Ectodermal cell (in vitro differentiated cells): ENCODE results near the gene ATXN1.

Source experiments
- H3K27ac ChIP-seq: 2 replicates; pipeline ENCODE4 v1.7.0; 2013; ENCODE audit warnings: mild to moderate bottlenecking, low read depth, low read length; ENCODE audit not compliant: insufficient read depth, poor library complexity, severe bottlenecking
- H3K27me3 ChIP-seq: 2 replicates; pipeline ENCODE4 v1.7.0; 2013; ENCODE audit warnings: mild to moderate bottlenecking, low read length; ENCODE audit not compliant: insufficient read depth, control insufficient read depth, poor library complexity, severe bottlenecking
- H3K36me3 ChIP-seq: one replicate; pipeline ENCODE4 v1.7.0; 2013; ENCODE audit warnings: low read length; ENCODE audit not compliant: control insufficient read depth, insufficient read depth
- H3K4me1 ChIP-seq: one replicate; pipeline ENCODE4 v1.7.0; 2013; ENCODE audit warnings: low read length; ENCODE audit not compliant: control insufficient read depth, insufficient read depth
- H3K4me3 ChIP-seq: 2 replicates; pipeline ENCODE4 v1.7.0; 2013; ENCODE audit warnings: low read depth, low read length, control low read depth; ENCODE audit not compliant: insufficient read depth
- H3K9me3 ChIP-seq: 2 replicates; pipeline ENCODE4 v1.7.0; 2013; ENCODE audit warnings: mild to moderate bottlenecking, low read length, moderate library complexity; ENCODE audit not compliant: control insufficient read depth
- WGBS, 2 experiments: methylation state at CpG; one replicate each; pipeline ENCODE4 v1.1.7; 2013; ENCODE audit warnings: missing lambda C conversion rate in 2 of 2; 5-methylcytosine and 5-hydroxymethylcytosine counted together

Gene ATXN1

GRCh38 chr6:16295060-16295459 lies 466.2 kb downstream of the ATXN1 start:
- Histone ChIP-seq H3K4me1 (peaks cover 4% of the 10 kb centered on the region), H3K4me3 (no peak overlapping the region), H3K9me3 (no peaks in the 10 kb centered on the region), H3K36me3 (no peaks in the 10 kb centered on the region), H3K27me3 (no peaks in the 10 kb centered on the region), H3K27ac (no peak overlapping the region)
- WGBS, 2 experiments = 89 to 94% methylated on average over 15 of the region's 15 CpGs

DNA sequence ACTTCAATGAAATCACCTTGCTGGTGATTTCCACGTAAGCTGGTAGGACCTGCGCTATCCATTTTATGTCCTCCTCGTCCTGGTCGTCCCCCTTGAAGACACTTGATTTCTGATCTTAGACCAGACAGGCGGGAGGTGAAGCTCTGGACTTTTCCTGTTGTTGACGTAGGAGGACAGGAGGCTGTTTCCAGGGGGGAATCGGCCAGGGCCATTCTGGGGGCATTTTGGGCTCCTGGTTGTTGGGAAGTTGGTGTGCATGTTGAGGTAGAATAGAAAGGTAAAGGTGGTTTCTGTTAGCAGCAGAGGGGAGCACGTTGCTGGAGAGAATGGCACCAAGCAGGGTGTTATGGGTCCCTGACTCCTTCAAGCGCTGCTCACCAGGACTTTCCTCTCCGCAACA lies 466.9 kb downstream of the ATXN1 start:
- H3K9me3 ChIP-seq = no peaks in the 10 kb centered on the region
- no peak overlapping the region for H3K27ac ChIP-seq
- no peaks in the 10 kb centered on the region for H3K27me3 ChIP-seq
- 94 to 95% methylated on average over 10 of the region's 10 CpGs for WGBS, 2 experiments
- H3K4me1 ChIP-seq = peaks cover 4% of the 10 kb centered on the region
- H3K36me3 ChIP-seq = no peaks in the 10 kb centered on the region
- H3K4me3 ChIP-seq = no peak overlapping the region

DNA sequence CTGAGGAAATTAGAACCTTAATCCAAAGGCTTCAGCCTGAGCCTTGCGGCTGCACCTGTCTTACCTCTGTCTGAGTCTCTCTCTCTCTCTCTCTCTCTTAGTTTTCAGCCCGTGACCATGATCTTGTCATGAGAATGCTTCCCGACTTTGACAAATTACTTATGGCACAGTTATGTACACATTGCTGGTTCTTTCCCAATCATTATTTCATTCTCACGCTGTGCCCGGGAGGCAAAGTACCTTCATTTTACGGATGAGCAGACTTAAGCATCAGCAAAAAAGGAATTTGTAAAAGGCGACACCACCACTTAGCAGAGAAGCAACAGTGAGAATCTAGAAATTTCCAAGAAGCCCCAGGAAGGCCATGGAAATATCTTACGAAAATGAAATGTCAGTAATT lies 468.3 kb downstream of the ATXN1 start:
- Histone ChIP-seq H3K27me3 (no peaks in the 10 kb centered on the region), H3K9me3 (no peaks in the 10 kb centered on the region), H3K4me3 (no peak overlapping the region), H3K27ac (no peak overlapping the region), H3K36me3 (no peaks in the 10 kb centered on the region), H3K4me1 (peaks cover 4% of the 10 kb centered on the region)
- 94 to 95% methylated on average over 8 of the region's 8 CpGs for WGBS, 2 experiments

- Histone ChIP-seq H3K4me1 (peaks cover 4% of the 10 kb centered on the region), H3K9me3 (no peaks in the 10 kb centered on the region), H3K27ac (no peak overlapping the region), H3K36me3 (no peaks in the 10 kb centered on the region), H3K4me3 (no peak overlapping the region), H3K27me3 (no peaks in the 10 kb centered on the region)
- WGBS, 2 experiments = 93 to 95% methylated on average over 5 of the region's 5 CpGs
Observed at GRCh38 chr6:16292432-16292831, 468.8 kb downstream of the ATXN1 start.

GRCh38 chr6:16291739-16292138 lies 469.5 kb downstream of the ATXN1 start:
- Histone ChIP-seq H3K4me3 (no peak overlapping the region), H3K27ac (no peak overlapping the region), H3K36me3 (no peaks in the 10 kb centered on the region), H3K9me3 (no peaks in the 10 kb centered on the region), H3K27me3 (no peaks in the 10 kb centered on the region), H3K4me1 (peaks cover 4% of the 10 kb centered on the region)
- 93 to 94% methylated on average over 6 of the region's 6 CpGs for WGBS, 2 experiments

GRCh38 chr6:16288163-16288562 lies 473.1 kb downstream of the ATXN1 start:
- Histone ChIP-seq H3K4me3 (no peak overlapping the region), H3K27ac (no peak overlapping the region), H3K4me1 (no peaks in the 10 kb centered on the region), H3K9me3 (no peaks in the 10 kb centered on the region), H3K27me3 (no peaks in the 10 kb centered on the region), H3K36me3 (no peaks in the 10 kb centered on the region)
- whole genome bisulfite sequencing, 2 experiments = 92 to 93% methylated on average over 26 of the region's 26 CpGs

DNA sequence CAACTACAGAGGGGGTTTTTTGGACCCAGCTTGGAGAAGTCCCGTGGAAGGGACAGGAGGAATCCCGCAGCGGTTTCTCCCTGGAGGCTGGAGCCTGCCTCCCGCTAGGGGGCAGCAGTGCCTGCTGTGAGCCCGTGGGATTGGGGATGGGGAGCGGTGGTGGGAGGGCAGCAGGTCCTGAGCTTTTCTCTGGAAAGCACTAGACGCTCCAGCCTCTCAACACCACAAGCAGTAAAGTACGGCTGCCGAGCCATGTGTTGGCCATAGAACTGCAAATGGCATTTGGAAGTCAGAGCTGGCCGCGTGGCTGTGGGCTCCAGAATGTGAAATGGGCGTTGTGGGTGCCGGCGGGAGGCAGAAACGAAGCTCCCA lies 475.1 kb downstream of the ATXN1 start:
- 40 to 42% methylated on average over 15 of the region's 15 CpGs for WGBS, 2 experiments
- Histone ChIP-seq H3K27ac (no peak overlapping the region), H3K27me3 (no peaks in the 10 kb centered on the region), H3K4me1 (no peaks in the 10 kb centered on the region), H3K9me3 (no peaks in the 10 kb centered on the region), H3K4me3 (no peak overlapping the region), H3K36me3 (no peaks in the 10 kb centered on the region)

- no peaks in the 10 kb centered on the region for H3K36me3 ChIP-seq
- H3K9me3 ChIP-seq = no peaks in the 10 kb centered on the region
- no peaks in the 10 kb centered on the region for H3K4me1 ChIP-seq
- no peak overlapping the region for H3K4me3 ChIP-seq
- H3K27ac ChIP-seq = no peak overlapping the region
- H3K27me3 ChIP-seq = no peaks in the 10 kb centered on the region
- WGBS, 2 experiments = 89 to 91% methylated on average over 11 of the region's 11 CpGs
Observed at GRCh38 chr6:16285467-16286150, 475.7 kb downstream of the ATXN1 start.

GRCh38 chr6:16284472-16284871 lies 476.8 kb downstream of the ATXN1 start:
- Histone ChIP-seq H3K9me3 (no peaks in the 10 kb centered on the region), H3K36me3 (no peaks in the 10 kb centered on the region), H3K4me3 (no peak overlapping the region), H3K27ac (no peak overlapping the region), H3K4me1 (no peaks in the 10 kb centered on the region), H3K27me3 (no peaks in the 10 kb centered on the region)
- WGBS, 2 experiments = 90 to 94% methylated on average over 14 of the region's 14 CpGs

GRCh38 chr6:16282370-16282769 lies 478.9 kb downstream of the ATXN1 start:
- 94% methylated on average over 4 of the region's 4 CpGs for WGBS, 2 experiments
- Histone ChIP-seq H3K4me1 (peaks cover 6% of the 10 kb centered on the region), H3K27me3 (no peaks in the 10 kb centered on the region), H3K36me3 (no peaks in the 10 kb centered on the region), H3K9me3 (no peaks in the 10 kb centered on the region), H3K4me3 (no peak overlapping the region), H3K27ac (no peak overlapping the region)

DNA sequence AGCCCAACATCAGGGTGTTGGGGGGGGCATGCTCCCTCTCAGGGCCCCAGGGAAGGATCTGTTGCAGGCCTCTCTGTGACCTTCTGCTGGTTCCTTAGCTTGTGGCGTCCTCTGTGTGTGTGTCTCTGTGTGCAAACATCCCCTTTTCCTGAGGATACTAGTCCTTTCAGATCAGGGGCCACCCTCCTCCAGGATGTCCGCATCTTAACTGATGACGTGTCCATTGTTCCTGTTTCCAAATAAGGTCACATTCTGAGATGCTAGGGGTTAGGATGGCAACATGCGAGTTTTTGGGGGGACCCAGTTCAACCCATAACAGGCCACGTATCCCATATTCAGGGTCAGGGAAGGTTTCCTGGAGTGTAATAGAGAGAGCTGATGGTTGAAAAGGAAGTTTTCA lies 482.0 kb downstream of the ATXN1 start:
- H3K36me3 ChIP-seq = no peaks in the 10 kb centered on the region
- H3K27ac ChIP-seq = no peak overlapping the region
- 93 to 94% methylated on average over 5 of the region's 5 CpGs for WGBS, 2 experiments
- H3K4me3 ChIP-seq = no peak overlapping the region
- H3K27me3 ChIP-seq = no peaks in the 10 kb centered on the region
- H3K4me1 ChIP-seq = peaks cover 15% of the 10 kb centered on the region
- H3K9me3 ChIP-seq = no peaks in the 10 kb centered on the region
